BE2C (cell line): ENCODE results near the gene STAT6.

ENCODE experiments used
- DNase-seq: peaks from one replicate; pipeline ENCODE4 v3.0.0-alpha.2; 2020
- H3K27me3 ChIP-seq: fragments of 250-450 bp; sonication (Bioruptor Pico); 2 replicates; pipeline ENCODE4 v1.5.1; 2020; ENCODE audit warnings: mild to moderate bottlenecking
- H3K36me3 ChIP-seq: fragments of 250-450 bp; sonication (Bioruptor Pico); 2 replicates; pipeline ENCODE4 v1.5.1; 2020; ENCODE audit warnings: mild to moderate bottlenecking
- H3K4me1 ChIP-seq: fragments of 250-450 bp; sonication (Bioruptor Pico); 2 replicates; pipeline ENCODE4 v1.5.1; 2020
- H3K4me3 ChIP-seq: 2 replicates; pipeline ENCODE4 v1.5.1; 2011; ENCODE audit warnings: low read depth, low read length
- H3K9me3 ChIP-seq: fragments of 250-450 bp; sonication (Bioruptor Pico); 2 replicates; pipeline ENCODE4 v1.5.1; 2020
- TF ChIP-seq, protein P1 (sequence below): IDR thresholded peaks from 2 replicates; pipeline ENCODE4 v1.5.1; 2012; ENCODE audit warnings: mild to moderate bottlenecking, low read depth, low read length

Gene STAT6

DNA sequence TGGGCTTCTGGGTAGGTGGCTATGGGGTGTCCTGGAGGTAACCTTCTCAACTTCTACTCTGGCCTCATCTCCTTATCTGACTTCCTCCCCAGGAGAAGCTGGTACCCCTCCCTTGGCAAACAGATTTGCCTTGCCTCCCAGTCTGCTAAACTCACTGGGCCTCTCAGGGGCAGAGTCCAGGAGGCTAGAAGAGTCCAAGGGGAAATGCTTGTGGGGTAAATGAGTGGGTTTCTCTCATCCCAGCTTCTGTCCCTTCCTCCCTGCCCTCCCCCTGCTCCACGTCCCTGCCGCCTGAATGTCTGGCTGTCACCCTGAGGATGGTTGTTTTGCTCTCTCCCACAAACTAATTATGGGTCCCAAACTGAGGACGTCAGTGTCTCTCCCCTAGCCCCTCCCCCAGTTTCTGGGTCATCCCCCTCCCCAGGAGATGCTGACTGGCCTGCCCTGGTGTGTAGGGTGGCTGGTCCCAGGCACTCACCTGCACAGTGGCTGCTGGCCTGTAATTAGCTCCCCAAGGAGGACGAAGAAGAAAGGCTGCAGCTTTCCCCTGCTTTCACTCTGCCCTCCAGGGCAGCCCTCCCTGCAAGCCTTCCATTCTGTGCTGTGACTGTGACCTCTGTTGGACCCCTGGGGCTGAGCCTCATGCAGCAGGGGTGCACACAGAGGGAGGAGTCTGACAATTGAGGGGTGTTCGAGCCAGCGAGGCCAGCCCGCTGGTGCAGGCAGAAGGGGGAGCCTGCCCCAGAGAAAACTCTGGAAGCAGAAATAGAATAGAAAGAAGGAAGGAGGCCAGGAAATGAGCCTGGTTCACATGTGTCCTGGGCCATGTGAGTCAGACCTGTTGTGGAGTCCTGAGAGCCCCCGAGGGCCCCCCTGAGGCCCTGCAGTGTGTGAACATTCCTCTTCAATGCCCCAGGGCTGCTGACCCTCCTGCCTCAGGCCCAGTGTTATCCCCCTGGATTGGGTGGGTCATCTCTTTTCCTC, 36.1 kb upstream of the STAT6 start, which contains the start of gene LRP1-AS:
LRP1-AS (minus strand) TSS at position 659 of the 984 bp plus-strand sequence.
- Histone ChIP-seq H3K36me3 (no peaks in the 10 kb centered on the region), H3K27me3 (no peaks in the 10 kb centered on the region), H3K4me3 (no peak within 1 kb of the TSS), H3K9me3 (no peaks in the 10 kb centered on the region), H3K4me1 (0 out of 2 replicates have a peak, but pooled peaks cover 3% of the 10 kb centered on the region)
- TF ChIP-seq, protein P1, sequence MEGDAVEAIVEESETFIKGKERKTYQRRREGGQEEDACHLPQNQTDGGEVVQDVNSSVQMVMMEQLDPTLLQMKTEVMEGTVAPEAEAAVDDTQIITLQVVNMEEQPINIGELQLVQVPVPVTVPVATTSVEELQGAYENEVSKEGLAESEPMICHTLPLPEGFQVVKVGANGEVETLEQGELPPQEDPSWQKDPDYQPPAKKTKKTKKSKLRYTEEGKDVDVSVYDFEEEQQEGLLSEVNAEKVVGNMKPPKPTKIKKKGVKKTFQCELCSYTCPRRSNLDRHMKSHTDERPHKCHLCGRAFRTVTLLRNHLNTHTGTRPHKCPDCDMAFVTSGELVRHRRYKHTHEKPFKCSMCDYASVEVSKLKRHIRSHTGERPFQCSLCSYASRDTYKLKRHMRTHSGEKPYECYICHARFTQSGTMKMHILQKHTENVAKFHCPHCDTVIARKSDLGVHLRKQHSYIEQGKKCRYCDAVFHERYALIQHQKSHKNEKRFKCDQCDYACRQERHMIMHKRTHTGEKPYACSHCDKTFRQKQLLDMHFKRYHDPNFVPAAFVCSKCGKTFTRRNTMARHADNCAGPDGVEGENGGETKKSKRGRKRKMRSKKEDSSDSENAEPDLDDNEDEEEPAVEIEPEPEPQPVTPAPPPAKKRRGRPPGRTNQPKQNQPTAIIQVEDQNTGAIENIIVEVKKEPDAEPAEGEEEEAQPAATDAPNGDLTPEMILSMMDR, result no peak
- no peak for DNase-seq

DNA sequence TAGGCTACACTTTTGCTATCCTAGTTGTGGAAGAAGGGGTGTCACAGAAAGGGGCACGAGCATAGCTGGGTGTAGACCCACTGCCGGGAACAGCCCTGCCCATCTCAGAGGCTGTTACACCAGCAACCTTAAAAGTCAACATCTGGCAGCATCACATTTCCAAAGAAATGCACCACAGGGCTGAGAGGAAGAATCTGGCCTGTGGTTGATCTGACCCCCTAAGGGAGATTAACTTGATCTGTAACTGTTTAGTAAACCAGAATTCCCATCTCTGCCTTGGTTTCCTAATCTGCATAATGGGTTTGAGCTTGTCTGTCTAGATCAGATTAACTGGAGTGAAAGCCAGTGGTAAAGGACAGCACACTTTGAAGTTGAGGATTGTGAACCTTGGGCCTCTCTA, 34.9 kb upstream of the STAT6 start:
- H3K4me1 ChIP-seq, result 0 out of 2 replicates have a peak, but pooled peaks cover 3% of the 10 kb centered on the region
- TF ChIP-seq, protein P1, result no peak
- DNase-seq, result no peak
- no peaks in the 10 kb centered on the region for H3K27me3 ChIP-seq
- H3K9me3 ChIP-seq, result no peaks in the 10 kb centered on the region
- H3K36me3 ChIP-seq, result no peaks in the 10 kb centered on the region
- H3K4me3 ChIP-seq, result no peak overlapping the region

DNA sequence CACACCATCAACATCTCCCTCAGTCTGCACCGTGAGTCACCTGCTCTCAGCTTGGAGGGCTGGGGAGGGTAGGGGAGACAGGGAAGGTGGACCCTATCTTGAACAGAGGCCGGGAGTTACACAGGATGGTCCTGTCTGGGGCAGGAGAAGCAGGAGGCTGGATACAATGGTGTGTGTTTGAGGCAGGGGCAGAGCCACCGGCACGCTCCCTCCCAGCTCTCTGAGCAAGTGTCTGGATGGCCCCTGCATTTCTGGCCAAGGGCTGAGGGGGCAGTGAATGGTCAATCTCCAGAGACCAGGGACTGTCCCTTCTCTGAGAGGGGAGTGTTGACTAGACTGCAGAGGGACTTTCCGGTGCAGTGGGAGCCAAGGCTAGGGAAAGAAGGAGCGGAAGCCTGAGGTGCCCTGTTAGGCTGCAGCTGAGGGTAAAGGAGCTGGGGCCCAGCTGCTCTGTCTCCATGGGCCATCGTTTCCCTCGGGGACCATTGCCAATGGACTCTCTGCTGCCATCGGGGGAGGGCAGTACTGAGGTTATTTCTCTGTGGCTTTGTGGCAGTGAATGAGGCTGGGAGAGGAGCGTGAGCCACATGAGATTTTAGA, 34.4 kb upstream of the STAT6 start:
- DNase-seq, result no peak
- 0 out of 2 replicates have a peak, but pooled peaks cover 3% of the 10 kb centered on the region for H3K4me1 ChIP-seq
- H3K36me3 ChIP-seq, result no peaks in the 10 kb centered on the region

DNA sequence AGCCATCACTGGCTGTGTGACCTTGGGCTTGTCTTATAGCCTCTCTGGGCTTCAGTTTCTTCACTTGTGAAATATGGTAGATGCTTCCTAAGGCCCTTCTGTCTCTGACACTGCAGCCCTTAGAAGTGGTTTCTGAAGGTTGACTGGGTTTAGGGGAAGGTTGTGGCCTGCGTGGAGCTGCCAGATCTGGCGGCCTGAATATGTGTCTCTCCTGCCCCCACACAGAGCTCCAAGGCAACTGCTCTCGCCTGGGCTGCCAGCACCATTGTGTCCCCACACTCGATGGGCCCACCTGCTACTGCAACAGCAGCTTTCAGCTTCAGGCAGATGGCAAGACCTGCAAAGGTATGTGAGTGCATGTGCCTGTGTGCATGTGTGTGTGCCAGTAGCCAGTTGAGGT, 32.3 kb upstream of the STAT6 start:
- Histone ChIP-seq H3K27me3 (no peaks in the 10 kb centered on the region), H3K4me3 (no peak overlapping the region), H3K4me1 (0 out of 2 replicates have a peak, but pooled peaks cover 3% of the 10 kb centered on the region), H3K36me3 (peaks cover 6% of the 10 kb centered on the region; the same call in 1 of the 2 replicates), H3K9me3 (no peaks in the 10 kb centered on the region)
- no peak for DNase-seq
- TF ChIP-seq, protein P1, result no peak

More for the DNA sequence above, 34.4 kb upstream of the STAT6 start:
- TF ChIP-seq, protein P1, result no peak
- Histone ChIP-seq H3K27me3 (no peaks in the 10 kb centered on the region), H3K4me3 (no peak overlapping the region), H3K9me3 (no peaks in the 10 kb centered on the region)

DNA sequence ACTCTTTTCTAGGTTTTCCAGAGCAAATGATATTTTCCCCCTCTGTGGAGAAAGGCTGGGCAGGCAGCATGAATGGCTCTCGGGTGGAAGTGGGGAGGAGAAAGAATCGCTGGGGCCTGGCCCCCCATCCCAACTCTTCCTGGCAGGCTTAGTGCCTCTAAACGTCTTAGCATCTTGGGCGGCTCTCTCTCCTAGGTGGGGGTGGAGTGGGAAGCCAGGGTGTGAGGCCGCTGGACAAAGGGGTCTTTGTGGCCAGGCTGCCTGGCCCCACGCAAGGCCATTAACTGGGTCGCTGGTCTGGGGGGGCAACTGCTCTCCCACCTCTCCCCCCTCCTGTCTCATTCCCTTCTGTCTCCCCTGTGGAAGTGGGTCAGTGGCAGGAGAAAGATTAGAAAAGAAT, 31.6 kb upstream of the STAT6 start:
- Histone ChIP-seq H3K9me3 (no peaks in the 10 kb centered on the region), H3K27me3 (no peaks in the 10 kb centered on the region), H3K4me3 (no peak overlapping the region), H3K4me1 (0 out of 2 replicates have a peak, but pooled peaks cover 3% of the 10 kb centered on the region), H3K36me3 (peaks cover 6% of the 10 kb centered on the region; the same call in 1 of the 2 replicates)
- TF ChIP-seq, protein P1, result no peak
- no peak for DNase-seq
